LNCAP (cell line): ENCODE measurements around the gene STON2.

Experiments used
- CTCF ChIP-seq: fragments of 450-650 bp; IDR thresholded peaks from 2 replicates; pipeline ENCODE4 v1.5.1; 2017; ENCODE audit warnings: mild to moderate bottlenecking

STON2 gene

GRCh38 chr14:81341370-81341769 is 58.8 kb downstream of the STON2 start:
- TF ChIP-seq CTCF: no peak

- no peak for TF ChIP-seq CTCF
Observed at GRCh38 chr14:81340201-81340600, 59.9 kb downstream of the STON2 start.

GRCh38 chr14:81337073-81337472 is 63.1 kb downstream of the STON2 start:
- no peak for TF ChIP-seq CTCF

GRCh38 chr14:81336009-81336408 is 64.1 kb downstream of the STON2 start:
- TF ChIP-seq CTCF: no peak

- TF ChIP-seq CTCF: no peak
Observed at GRCh38 chr14:81332725-81333124, 67.4 kb downstream of the STON2 start.

- no peak for TF ChIP-seq CTCF
Observed at GRCh38 chr14:81331229-81332021, 68.7 kb downstream of the STON2 start.

- no peak for TF ChIP-seq CTCF
Observed at GRCh38 chr14:81330619-81331122, 69.5 kb downstream of the STON2 start.
